K562 (cell line): Measurements from ENCODE around the gene HSF2. TPM values are rescaled to one million over a fixed set of nuclear protein-coding genes. Genes with fewer than 3 reads are reported as not detected.
A peak's percentile ranks its signal among the peaks of the same experiment; 100 is the strongest.

Experiments used
- C11orf30 ChIP-seq: fragments of 450-650 bp; IDR thresholded peaks from 2 replicates; pipeline ENCODE4 v1.6.1; 2016; ENCODE audit warnings: low read depth, mild to moderate bottlenecking
- FOXK2 ChIP-seq, 2 experiments: fragments of 450-650 bp; IDR thresholded peaks in 1 of 2; conservative IDR thresholded peaks in 1 of 2; 2 replicates each; pipeline ENCODE4 v1.6.1; 2016; ENCODE audit warnings: low read depth in 2 of 2, mild to moderate bottlenecking in 1 of 2
- HLTF ChIP-seq: fragments of 450-650 bp; IDR thresholded peaks from 2 replicates; pipeline ENCODE4 v1.6.1; 2016
- ILK ChIP-seq: fragments of 450-650 bp; IDR thresholded peaks from 2 replicates; pipeline ENCODE4 v1.6.1; 2016; ENCODE audit warnings: missing genetic modification characterization, low read depth, mild to moderate bottlenecking, missing compliant biosample characterization, moderate library complexity, borderline replicate concordance
- MBD1 ChIP-seq: fragments of 250-450 bp; sonication (Bioruptor Pico); IDR thresholded peaks from 2 replicates; pipeline ENCODE4 v1.8.0; 2022; ENCODE audit warnings: inconsistent platforms
- MYC ChIP-seq, 2 experiments: fragments of 250-450 bp in 1 of 2; sonication (Bioruptor Pico) in 1 of 2; IDR thresholded peaks; 2 replicates each; pipeline versions ENCODE4 v1.5.1 to v1.6.1; 2012 to 2021; ENCODE audit warnings: low read depth in 2 of 2, borderline replicate concordance in 1 of 2, improper control_type of control experiment in 1 of 2, low read length in 1 of 2, mild to moderate bottlenecking in 1 of 2, moderate library complexity in 1 of 2
- NCOA4 ChIP-seq: fragments of 450-650 bp; IDR thresholded peaks from 2 replicates; pipeline ENCODE4 v1.6.1; 2018; ENCODE audit warnings: mild to moderate bottlenecking; ENCODE audit not compliant: partially characterized antibody
- PRMT5 ChIP-seq: sonication (generic); formaldehyde crosslinking; IDR thresholded peaks from 2 replicates; pipeline ENCODE4 v1.5.0; 2020; ENCODE audit warnings: missing genetic modification reagents
- RBM25 ChIP-seq: fragments of 200-400 bp; formaldehyde crosslinking; IDR thresholded peaks from 2 replicates; pipeline ENCODE4 v1.6.1; 2018; ENCODE audit warnings: low read length, low read depth, moderate library complexity; ENCODE audit not compliant: severe bottlenecking
- TCF7 ChIP-seq: sonication (generic); IDR thresholded peaks from 2 replicates; pipeline ENCODE4 v1.6.1; 2016; ENCODE audit warnings: antibody characterized with exemption, borderline replicate concordance
- TOE1 ChIP-seq, 2 experiments: fragments of 450-650 bp in 1 of 2; sonication (generic) in 1 of 2; formaldehyde crosslinking in 1 of 2; IDR thresholded peaks; 2 replicates each; pipeline versions ENCODE4 v1.7.1 to v1.8.0; 2016 to 2022; ENCODE audit warnings: borderline replicate concordance in 2 of 2, mild to moderate bottlenecking in 2 of 2, antibody characterized with exemption in 1 of 2, inconsistent platforms in 1 of 2, low read depth in 1 of 2, missing genetic modification reagents in 1 of 2, moderate library complexity in 1 of 2
- TRIM28 ChIP-seq: fragments of 450-650 bp; IDR thresholded peaks from 2 replicates; pipeline ENCODE4 v1.6.1; 2017
- TSC22D4 ChIP-seq: fragments of 450-650 bp; IDR thresholded peaks from 2 replicates; pipeline ENCODE4 v1.6.1; 2016; ENCODE audit warnings: missing genetic modification characterization, missing biosample characterization, control low read depth
- XRCC4 ChIP-seq: IDR thresholded peaks from one replicate; pipeline ENCODE4 v1.6.1; 2011; ENCODE audit not compliant: insufficient read depth, insufficient read length; ENCODE audit errors: extremely low read depth
- ZBTB33 ChIP-seq: sonication (generic); formaldehyde crosslinking; IDR thresholded peaks from 2 replicates; pipeline ENCODE4 v1.8.1; 2023; ENCODE audit warnings: mild to moderate bottlenecking, missing genetic modification reagents
- ZNF217 ChIP-seq: sonication (generic); formaldehyde crosslinking; IDR thresholded peaks from 2 replicates; pipeline ENCODE4 v1.8.0; 2022; ENCODE audit warnings: mild to moderate bottlenecking, missing genetic modification reagents
- ZNF263 ChIP-seq: sonication (generic); formaldehyde crosslinking; IDR thresholded peaks from 2 replicates; pipeline ENCODE4 v1.8.0; 2022; ENCODE audit warnings: mild to moderate bottlenecking, missing genetic modification reagents, borderline replicate concordance
- ZNF41 ChIP-seq: fragments of 250-450 bp; sonication (Bioruptor Pico); conservative IDR thresholded peaks from 2 replicates; pipeline ENCODE4 v1.4.0; 2020; ENCODE audit warnings: mild to moderate bottlenecking
- ZNF696 ChIP-seq: fragments of 250-450 bp; sonication (Bioruptor Pico); conservative IDR thresholded peaks from 2 replicates; pipeline ENCODE4 v1.4.0; 2020; ENCODE audit warnings: mild to moderate bottlenecking, moderate library complexity
- ZSCAN32 ChIP-seq: fragments of 450-650 bp; formaldehyde crosslinking; IDR thresholded peaks from 2 replicates; pipeline ENCODE4 v1.4.0; 2020; ENCODE audit warnings: mild to moderate bottlenecking, moderate library complexity
- polyA plus RNA-seq, 8 experiments: library from polyadenylated mRNA; depleted of rRNA in 4 of 8; stranded (reverse) in 5 of 8; unstranded in 3 of 8; fragments of >200 nt; fragmentation: Nextera tagmentation in 2 of 8; fragmentation: Illumina TruSeq in 1 of 8; extraction: Ambion mirVana in 2 of 8; extraction: Trizol in 1 of 8; gene quantifications; 2 replicates each; pipeline versions ENCODE4 v1.2.1 to v1.2.3, GENCODE V29; 2011 to 2014; ENCODE audit warnings: inconsistent platforms in 1 of 8, missing spikeins in 1 of 8
- total RNA-seq, 7 experiments: library from RNA; depleted of rRNA in 6 of 7; stranded (reverse); fragments of >200 nt in 6 of 7; fragmentation: Illumina TruSeq in 2 of 7; extraction: Trizol in 2 of 7; gene quantifications; 2 replicates each; pipeline versions ENCODE4 v1.2.1 to v1.2.3, GENCODE V29; 2011 to 2021; ENCODE audit warnings: low replicate concordance in 1 of 7
- TF ChIP-seq, protein P1 (sequence below): fragments of 450-650 bp; IDR thresholded peaks from 2 replicates; pipeline ENCODE4 v1.6.1; 2014; ENCODE audit warnings: low read depth, mild to moderate bottlenecking, moderate library complexity, borderline replicate concordance

The HSF2 gene
- total and polyA plus RNA-seq, 9 of the 15 experiments (the other 6 are each of a cell fraction or from before 2014, with no cell fraction given), result 19.1 to 73.1 (median 29.2) TPM

DNA sequence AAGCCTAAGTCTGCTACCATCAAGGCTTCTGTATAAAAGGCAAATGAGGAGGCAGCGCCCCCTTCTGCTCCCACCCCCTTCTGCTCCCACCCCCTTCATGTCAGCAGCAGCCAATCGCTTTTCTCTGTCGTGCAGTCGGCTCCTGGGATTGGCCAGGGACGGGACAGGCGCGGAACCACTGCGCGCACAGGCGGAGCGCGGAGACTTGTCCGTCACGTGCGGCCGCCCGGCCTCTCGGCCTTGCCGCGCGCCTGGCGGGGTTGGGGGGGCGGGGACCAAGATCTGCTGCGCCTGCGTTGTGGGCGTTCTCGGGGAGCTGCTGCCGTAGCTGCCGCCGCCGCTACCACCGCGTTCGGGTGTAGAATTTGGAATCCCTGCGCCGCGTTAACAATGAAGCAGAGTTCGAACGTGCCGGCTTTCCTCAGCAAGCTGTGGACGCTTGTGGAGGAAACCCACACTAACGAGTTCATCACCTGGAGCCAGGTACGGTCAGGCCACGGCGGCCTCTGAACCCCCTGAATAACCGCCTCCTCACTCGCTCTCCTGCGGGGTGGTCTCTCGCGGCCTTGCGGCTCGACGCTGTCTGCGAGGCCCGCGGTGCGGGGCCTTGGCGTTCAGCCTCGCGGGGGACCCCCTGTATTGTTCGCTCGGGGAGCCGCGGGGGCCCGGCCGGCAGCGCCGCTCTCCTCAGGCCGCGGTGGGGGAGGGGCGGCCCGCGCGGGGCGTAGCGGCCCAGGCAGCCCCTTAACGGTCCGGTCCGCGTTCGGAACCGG lies at the start of gene HSF2 (continued):
- TF ChIP-seq TOE1 (IDR thresholded peaks at IDR 0.05; ENCODE audit: borderline replicate concordance) (no peak), TOE1 (CRISPR knock-in tag; IDR thresholded peaks at IDR 0.05; ENCODE audit: borderline replicate concordance, low read depth) (no peak), ILK (tag) (no peak), XRCC4 (no peak), HLTF (no peak), ZNF41 (CRISPR knock-in tag) (no peak), TCF7 (no peak), ZNF217 (CRISPR knock-in tag) (no peak), ZSCAN32 (CRISPR knock-in tag) (no peak), MYC (IDR thresholded peaks at IDR 0.05; ENCODE audit: low read depth, low read length) (peak; percentile 72; the same call in 1 of the 2 replicates), MYC (CRISPR knock-in tag; IDR thresholded peaks at IDR 0.05; ENCODE audit: borderline replicate concordance, low read depth) (no peak), ZBTB33 (no peak), TSC22D4 (tag) (no peak), TRIM28 (no peak), NCOA4 (no peak), FOXK2 (conservative IDR thresholded peaks at IDR 0.05 in 1 of 2, IDR thresholded peaks at IDR 0.05 in 1 of 2; ENCODE audit: low read depth in 2 of 2) (0 out of 4 replicates have a peak, but pooled peaks of 1 of the 2 experiments have one; percentile 37), RBM25 (peak; percentile 91), PRMT5 (CRISPR knock-in tag) (no peak), ZNF263 (CRISPR knock-in tag) (no peak), C11orf30 (no peak), ZNF696 (no peak), MBD1 (CRISPR knock-in tag) (no peak)
- TF ChIP-seq, protein P1, sequence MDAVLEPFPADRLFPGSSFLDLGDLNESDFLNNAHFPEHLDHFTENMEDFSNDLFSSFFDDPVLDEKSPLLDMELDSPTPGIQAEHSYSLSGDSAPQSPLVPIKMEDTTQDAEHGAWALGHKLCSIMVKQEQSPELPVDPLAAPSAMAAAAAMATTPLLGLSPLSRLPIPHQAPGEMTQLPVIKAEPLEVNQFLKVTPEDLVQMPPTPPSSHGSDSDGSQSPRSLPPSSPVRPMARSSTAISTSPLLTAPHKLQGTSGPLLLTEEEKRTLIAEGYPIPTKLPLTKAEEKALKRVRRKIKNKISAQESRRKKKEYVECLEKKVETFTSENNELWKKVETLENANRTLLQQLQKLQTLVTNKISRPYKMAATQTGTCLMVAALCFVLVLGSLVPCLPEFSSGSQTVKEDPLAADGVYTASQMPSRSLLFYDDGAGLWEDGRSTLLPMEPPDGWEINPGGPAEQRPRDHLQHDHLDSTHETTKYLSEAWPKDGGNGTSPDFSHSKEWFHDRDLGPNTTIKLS, result no peak
